Loucy (cell line): ENCODE measurements around the gene SUOX.

Experiments
- H2AFZ ChIP-seq: fragments of 200-600 bp; sonication (generic); 2 replicates; pipeline ENCODE4 v1.6.0; 2016; ENCODE audit warnings: antibody characterized with exemption, mild to moderate bottlenecking, low read length, moderate library complexity
- H3F3A ChIP-seq: fragments of 200-600 bp; 2 replicates; pipeline ENCODE4 v1.6.0; 2016; ENCODE audit warnings: antibody characterized with exemption, low read depth, mild to moderate bottlenecking
- H3K27me3 ChIP-seq: fragments of 200-600 bp; sonication (generic); 2 replicates; pipeline ENCODE4 v1.6.1; 2014; ENCODE audit warnings: low read length, mild to moderate bottlenecking; ENCODE audit not compliant: insufficient read depth, poor library complexity, severe bottlenecking
- H3K36me3 ChIP-seq: fragments of 200-600 bp; sonication (generic); 2 replicates; pipeline ENCODE4 v1.6.1; 2016; ENCODE audit warnings: low read length; ENCODE audit not compliant: insufficient read depth
- H3K4me1 ChIP-seq: fragments of 200-600 bp; sonication (generic); 2 replicates; pipeline ENCODE4 v1.5.1; 2014; ENCODE audit warnings: low read length, mild to moderate bottlenecking; ENCODE audit not compliant: insufficient read depth, poor library complexity, severe bottlenecking
- H3K4me2 ChIP-seq: fragments of 200-600 bp; sonication (generic); 2 replicates; pipeline ENCODE4 v1.6.0; 2014; ENCODE audit warnings: antibody characterized with exemption, low read length, low read depth, mild to moderate bottlenecking; ENCODE audit not compliant: poor library complexity, severe bottlenecking
- H3K4me3 ChIP-seq: fragments of 200-600 bp; sonication (generic); 2 replicates; pipeline ENCODE4 v1.5.1; 2014; ENCODE audit warnings: low read length, mild to moderate bottlenecking, mixed read lengths; ENCODE audit not compliant: poor library complexity, severe bottlenecking
- H3K79me2 ChIP-seq: fragments of 200-600 bp; sonication (generic); 2 replicates; pipeline ENCODE4 v1.6.1; 2014; ENCODE audit warnings: low read length; ENCODE audit not compliant: insufficient read depth
- H3K9ac ChIP-seq: fragments of 200-600 bp; sonication (generic); 2 replicates; pipeline ENCODE4 v1.6.0; 2014; ENCODE audit warnings: mild to moderate bottlenecking, low read depth, low read length, moderate library complexity; ENCODE audit not compliant: poor library complexity, severe bottlenecking
- H3K9me2 ChIP-seq: fragments of 200-600 bp; sonication (generic); replicated peaks from 2 replicates; pipeline ENCODE4 v1.6.1; 2016; ENCODE audit warnings: low read depth, low read length, mixed read lengths
- H3K9me3 ChIP-seq: fragments of 200-600 bp; sonication (generic); 2 replicates; pipeline ENCODE4 v1.6.1; 2014; ENCODE audit warnings: mild to moderate bottlenecking, antibody characterized with exemption, low read length, low read depth; ENCODE audit not compliant: insufficient read depth
- H4K20me1 ChIP-seq: fragments of 200-600 bp; sonication (generic); 2 replicates; pipeline ENCODE4 v1.6.0; 2014; ENCODE audit warnings: antibody characterized with exemption, low read length, mild to moderate bottlenecking; ENCODE audit not compliant: insufficient read depth, poor library complexity, severe bottlenecking
- CTCF ChIP-seq: fragments of 200-600 bp; sonication (generic); conservative IDR thresholded peaks from 2 replicates; pipeline ENCODE4 v1.5.1; 2014; ENCODE audit warnings: mild to moderate bottlenecking, antibody characterized with exemption, low read length
- EZH2phosphoT487 ChIP-seq: fragments of 200-600 bp; IDR thresholded peaks from 2 replicates; pipeline ENCODE4 v1.6.1; 2018; ENCODE audit warnings: antibody characterized with exemption, mild to moderate bottlenecking, moderate library complexity, borderline replicate concordance

SUOX gene

GRCh38 chr12:55970775-55971174 is 26.3 kb upstream of the SUOX start:
- Histone ChIP-seq H3K9me3 (no peaks in the 10 kb centered on the region), H3K79me2 (peaks cover 58% of the 10 kb centered on the region), H3K27me3 (no peaks in the 10 kb centered on the region), H3K4me2 (no peak overlapping the region), H3K4me1 (peaks cover 36% of the 10 kb centered on the region), H3K36me3 (no peaks in the 10 kb centered on the region), H3K9me2 (no peaks in the 10 kb centered on the region), H3F3A (no peaks in the 10 kb centered on the region), H3K4me3 (no peak overlapping the region), H4K20me1 (peaks cover 18% of the 10 kb centered on the region), H2AFZ (no peak overlapping the region), H3K9ac (no peak overlapping the region)
- TF ChIP-seq CTCF (no peak), EZH2phosphoT487 (no peak)

GRCh38 chr12:55972042-55972441 is 25.0 kb upstream of the SUOX start:
- Histone ChIP-seq H2AFZ (no peak overlapping the region), H3K4me2 (peak overlapping the region; percentile 97), H4K20me1 (peaks cover 18% of the 10 kb centered on the region), H3K9me3 (no peaks in the 10 kb centered on the region), H3F3A (no peaks in the 10 kb centered on the region), H3K4me1 (peaks cover 35% of the 10 kb centered on the region), H3K36me3 (no peaks in the 10 kb centered on the region), H3K9me2 (no peaks in the 10 kb centered on the region), H3K27me3 (no peaks in the 10 kb centered on the region), H3K4me3 (peak overlapping the region; percentile 91), H3K79me2 (peaks cover 67% of the 10 kb centered on the region), H3K9ac (peak overlapping the region; percentile 82)
- TF ChIP-seq EZH2phosphoT487 (no peak), CTCF (no peak)

GRCh38 chr12:55972456-55972855 is 24.6 kb upstream of the SUOX start:
- peaks cover 16% of the 10 kb centered on the region for H4K20me1 ChIP-seq
- no peaks in the 10 kb centered on the region for H3K27me3 ChIP-seq
- no peaks in the 10 kb centered on the region for H3K9me2 ChIP-seq
- H2AFZ ChIP-seq, result no peak overlapping the region
- H3K9me3 ChIP-seq, result no peaks in the 10 kb centered on the region
- peaks cover 37% of the 10 kb centered on the region for H3K4me1 ChIP-seq
- H3K36me3 ChIP-seq, result no peaks in the 10 kb centered on the region
- peaks cover 67% of the 10 kb centered on the region for H3K79me2 ChIP-seq
- peak overlapping the region; percentile 91 for H3K4me3 ChIP-seq
- peak overlapping the region; percentile 97 for H3K4me2 ChIP-seq
- H3K9ac ChIP-seq, result peak overlapping the region; percentile 82
- no peaks in the 10 kb centered on the region for H3F3A ChIP-seq
- TF ChIP-seq EZH2phosphoT487, result no peak
- no peak for TF ChIP-seq CTCF
